A673 (cell line): ENCODE data around the gene TRAPPC14.

ENCODE experiments used
- CTCF ChIP-seq: fragments of 300-800, 200-600 bp; sonication (generic); conservative IDR thresholded peaks from 2 replicates; pipeline ENCODE4 v1.5.1; 2017; ENCODE audit warnings: low read depth, mild to moderate bottlenecking, antibody characterized with exemption, low read length, moderate library complexity, mixed read lengths
- EZH2 ChIP-seq: fragments of 200-600 bp; sonication (generic); IDR thresholded peaks from 2 replicates; pipeline ENCODE4 v1.6.1; 2017; ENCODE audit warnings: borderline replicate concordance, low read depth, mild to moderate bottlenecking, mixed read lengths, antibody characterized with exemption, low read length; ENCODE audit not compliant: poor library complexity, severe bottlenecking

GRCh38 chr7:100174582-100174981 is 16.1 kb upstream of the TRAPPC14 start:
- TF ChIP-seq CTCF (no peak), EZH2 (no peak)
